Right renal cortex interstitium (tissue), 3 donors: ENCODE results near the gene GFER. TPM values are rescaled to one million over a fixed set of nuclear protein-coding genes. Genes with fewer than 3 reads are reported as not detected.

Experiments
- DNase-seq, 3 donors: peaks; one replicate each; pipeline ENCODE4 v3.0.0-alpha.2; 2013; ENCODE audit warnings: low read depth in 3 of 3, low spot score in 2 of 3
- polyA plus RNA-seq, 3 donors: library from polyadenylated mRNA; unstranded; fragments of 120-200 nt; gene quantifications; one replicate each; pipeline ENCODE4 v1.2.1, GENCODE V29; 2013; ENCODE audit not compliant: insufficient read length in 3 of 3

GFER gene
- polyA plus RNA-seq, 3 donors = 20.5 to 22.0 (median 21.1) TPM

DNA sequence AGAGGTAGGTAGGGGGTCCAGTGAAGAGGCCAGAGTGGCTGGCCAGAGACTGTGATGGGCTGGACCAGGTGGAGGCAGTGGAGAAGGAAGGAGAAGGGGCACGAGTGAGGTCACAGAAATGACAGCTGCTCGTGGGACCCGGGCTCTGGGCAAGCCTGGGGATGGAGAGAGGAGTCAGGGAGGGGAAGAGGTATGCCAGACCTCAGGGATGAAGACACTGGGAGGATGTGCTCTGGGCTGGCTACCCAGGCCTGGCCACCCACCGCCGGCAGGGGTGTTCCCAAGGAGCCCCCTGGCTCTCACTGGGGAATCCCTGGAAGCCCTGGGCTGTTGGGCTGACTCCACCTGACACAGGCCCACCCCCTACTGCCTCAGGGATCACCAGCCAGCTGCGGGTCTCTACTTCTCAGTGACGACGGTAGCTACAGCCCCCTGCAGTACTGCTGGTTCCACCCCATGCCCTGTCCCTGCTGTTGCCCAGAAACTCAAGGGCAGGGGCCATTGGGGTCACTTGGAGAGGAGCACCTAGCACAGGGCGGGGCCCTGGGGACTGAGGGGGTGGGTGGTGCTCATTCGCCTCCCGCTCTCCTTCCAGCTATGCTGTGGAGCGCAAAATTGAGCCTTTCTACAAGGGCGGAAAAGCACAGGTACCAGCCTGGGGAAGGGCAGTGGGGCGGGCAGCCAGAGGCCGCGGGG, 10.4 kb upstream of the GFER start:
- DNase-seq = no peak

DNA sequence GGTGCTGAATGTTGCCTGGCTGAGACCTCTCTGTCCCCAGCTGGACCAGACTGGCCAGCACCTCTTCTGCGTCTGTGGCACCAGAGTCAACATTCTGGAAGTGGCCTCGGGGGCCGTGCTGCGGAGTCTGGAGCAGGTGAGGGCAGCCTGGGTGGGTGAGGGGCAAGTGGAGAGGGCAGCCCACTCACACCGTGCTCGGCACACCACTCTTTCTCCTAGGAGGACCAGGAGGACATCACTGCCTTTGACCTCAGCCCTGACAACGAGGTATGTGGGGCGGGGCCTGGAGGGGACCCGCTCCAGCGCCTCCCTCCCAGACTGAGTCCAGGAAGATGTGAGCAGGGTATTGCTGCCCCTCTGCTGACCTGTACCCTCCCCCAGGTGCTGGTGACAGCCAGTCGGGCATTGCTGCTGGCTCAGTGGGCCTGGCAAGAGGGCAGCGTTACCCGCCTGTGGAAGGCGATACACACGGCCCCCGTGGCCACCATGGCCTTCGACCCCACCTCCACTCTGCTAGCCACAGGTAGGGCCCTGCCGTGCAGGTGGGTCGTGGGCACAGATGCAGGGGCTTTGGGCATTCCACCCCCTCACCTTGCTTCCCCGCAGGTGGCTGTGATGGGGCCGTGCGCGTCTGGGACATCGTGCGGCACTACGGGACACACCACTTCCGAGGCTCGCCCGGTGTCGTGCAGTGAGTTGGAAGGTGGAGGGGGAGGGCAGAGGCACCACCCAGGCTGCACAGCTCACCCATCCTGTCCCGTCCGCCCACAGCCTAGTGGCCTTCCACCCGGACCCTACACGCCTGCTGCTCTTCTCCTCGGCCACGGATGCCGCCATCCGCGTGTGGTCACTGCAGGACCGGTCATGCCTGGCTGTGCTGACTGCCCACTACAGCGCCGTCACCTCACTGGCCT, 9.6 kb upstream of the GFER start:
- DNase-seq = no peak

DNA sequence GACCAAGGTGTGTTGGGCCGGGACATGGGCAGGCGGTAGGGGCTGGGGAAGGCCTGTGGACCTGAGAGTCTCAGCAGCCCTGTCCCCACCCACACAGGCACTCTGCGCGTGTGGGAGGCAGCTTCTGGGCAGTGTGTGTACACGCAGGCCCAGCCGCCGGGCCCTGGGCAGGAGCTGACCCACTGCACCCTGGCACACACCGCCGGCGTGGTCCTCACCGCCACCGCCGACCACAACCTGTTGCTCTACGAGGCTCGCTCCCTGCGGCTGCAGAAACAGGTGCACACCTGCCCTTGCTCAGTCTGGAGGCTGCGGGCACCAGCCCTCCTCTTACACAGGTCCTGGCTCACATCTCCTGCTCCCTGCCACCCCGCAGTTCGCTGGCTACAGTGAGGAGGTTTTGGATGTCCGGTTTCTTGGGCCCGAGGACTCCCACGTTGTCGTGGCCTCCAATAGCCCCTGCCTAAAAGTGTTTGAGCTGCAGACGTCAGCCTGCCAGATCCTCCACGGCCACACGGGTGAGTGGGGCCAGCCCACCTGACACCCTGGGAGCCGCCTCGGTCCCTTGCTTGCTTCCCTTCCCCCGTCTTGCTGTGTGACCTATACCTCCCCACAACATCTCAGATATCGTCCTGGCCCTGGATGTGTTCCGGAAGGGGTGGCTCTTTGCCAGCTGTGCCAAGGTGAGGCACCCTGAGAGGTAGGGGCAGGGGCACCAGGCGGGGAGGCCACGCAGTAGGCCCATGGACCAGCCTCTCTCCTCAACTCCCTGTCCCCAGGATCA, 8.4 kb upstream of the GFER start:
- no peak for DNase-seq

DNA sequence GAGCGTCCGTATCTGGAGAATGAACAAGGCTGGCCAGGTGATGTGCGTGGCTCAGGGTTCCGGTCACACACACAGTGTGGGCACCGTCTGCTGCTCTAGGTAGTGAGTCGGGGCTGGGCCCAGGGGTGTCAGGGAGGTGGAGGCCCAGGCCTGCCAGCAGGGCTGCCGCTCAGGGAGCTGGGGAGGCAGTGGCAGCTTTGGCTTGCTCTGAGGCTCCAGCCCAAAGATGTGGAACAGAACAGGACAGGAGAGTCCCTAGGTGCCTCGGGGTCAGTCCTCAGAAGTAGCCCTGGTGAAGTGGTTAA, 7.8 kb upstream of the GFER start:
- DNase-seq = no peak

DNA sequence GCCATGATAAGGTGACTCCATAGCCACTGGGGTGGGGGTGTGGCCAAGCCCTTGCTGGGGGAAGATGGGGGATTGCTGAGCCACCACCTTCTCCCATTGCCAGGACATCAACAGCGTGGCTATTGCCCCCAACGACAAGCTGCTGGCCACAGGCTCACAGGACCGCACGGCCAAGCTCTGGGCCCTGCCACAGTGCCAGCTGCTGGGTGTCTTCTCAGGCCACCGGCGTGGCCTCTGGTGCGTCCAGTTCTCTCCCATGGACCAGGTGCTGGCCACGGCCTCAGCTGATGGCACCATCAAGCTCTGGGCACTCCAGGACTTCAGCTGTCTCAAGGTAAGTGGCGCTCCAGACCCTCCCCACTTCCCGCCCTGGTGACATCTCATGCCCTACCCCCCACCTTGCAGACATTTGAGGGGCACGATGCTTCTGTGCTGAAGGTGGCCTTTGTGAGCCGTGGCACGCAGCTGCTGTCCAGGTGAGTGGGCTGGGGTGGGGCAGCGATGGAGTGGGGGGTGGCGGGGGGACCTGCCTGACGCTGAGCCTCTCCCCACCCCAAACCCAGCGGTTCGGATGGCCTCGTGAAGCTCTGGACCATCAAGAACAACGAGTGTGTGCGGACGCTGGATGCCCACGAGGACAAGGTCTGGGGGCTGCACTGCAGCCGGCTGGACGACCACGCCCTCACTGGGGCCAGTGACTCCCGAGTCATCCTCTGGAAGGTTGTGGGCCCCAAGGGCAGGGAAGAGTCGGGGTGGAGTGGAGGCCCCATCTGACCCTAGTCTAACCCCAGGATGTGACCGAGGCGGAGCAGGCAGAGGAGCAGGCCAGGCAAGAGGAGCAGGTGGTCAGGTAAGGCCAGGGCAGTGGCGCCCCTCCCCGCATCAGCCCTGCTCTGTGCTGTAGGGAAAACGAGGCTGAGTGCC, 6.8 kb upstream of the GFER start:
- no peak for DNase-seq

DNA sequence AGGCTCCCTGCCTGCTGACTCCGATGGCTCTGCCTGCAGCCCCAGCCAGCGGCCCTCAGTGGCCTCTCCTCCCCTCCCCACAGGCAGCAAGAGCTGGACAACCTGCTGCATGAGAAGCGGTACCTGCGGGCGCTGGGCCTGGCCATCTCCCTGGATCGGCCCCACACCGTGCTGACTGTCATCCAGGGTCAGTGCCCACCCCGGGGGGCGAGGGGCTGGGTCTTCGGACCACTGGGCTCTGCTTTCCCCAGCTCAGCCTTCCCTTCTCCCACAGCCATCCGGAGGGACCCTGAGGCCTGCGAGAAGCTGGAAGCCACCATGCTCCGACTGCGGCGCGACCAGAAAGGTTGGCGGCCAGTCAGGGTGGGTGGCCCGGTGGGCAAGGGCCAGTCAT, 6.1 kb upstream of the GFER start:
- DNase-seq = no peak

DNA sequence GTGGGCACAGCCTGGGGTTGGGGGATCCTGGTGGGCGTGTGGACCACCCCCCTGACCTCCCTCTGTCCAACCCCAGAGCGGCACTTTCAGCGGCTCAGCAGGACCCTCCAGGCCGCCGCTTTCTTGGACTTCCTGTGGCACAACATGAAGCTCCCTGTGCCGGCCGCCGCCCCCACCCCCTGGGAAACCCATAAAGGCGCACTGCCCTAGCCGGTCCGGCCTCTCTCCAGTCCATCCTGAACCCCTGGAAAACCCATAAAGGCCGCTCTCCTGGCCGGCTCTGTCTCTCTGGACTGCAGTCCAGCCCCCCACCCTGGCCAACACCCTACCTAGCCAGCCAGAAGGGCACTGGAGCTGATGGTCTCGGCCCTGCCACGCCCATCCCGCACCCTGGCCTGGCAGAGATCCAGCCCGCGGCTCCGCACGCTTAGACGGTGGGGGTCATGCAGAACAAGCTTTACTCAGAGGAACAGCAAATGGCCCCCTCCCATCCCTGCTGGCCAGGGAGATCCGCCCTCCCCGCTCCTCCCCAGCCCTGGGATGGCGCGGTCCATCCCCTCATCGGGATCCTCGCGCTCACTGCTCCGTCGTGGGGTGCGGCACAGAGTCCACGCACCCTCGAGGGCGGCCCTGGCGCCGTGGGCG, 5.4 kb upstream of the GFER start:
- no peak for DNase-seq

DNA sequence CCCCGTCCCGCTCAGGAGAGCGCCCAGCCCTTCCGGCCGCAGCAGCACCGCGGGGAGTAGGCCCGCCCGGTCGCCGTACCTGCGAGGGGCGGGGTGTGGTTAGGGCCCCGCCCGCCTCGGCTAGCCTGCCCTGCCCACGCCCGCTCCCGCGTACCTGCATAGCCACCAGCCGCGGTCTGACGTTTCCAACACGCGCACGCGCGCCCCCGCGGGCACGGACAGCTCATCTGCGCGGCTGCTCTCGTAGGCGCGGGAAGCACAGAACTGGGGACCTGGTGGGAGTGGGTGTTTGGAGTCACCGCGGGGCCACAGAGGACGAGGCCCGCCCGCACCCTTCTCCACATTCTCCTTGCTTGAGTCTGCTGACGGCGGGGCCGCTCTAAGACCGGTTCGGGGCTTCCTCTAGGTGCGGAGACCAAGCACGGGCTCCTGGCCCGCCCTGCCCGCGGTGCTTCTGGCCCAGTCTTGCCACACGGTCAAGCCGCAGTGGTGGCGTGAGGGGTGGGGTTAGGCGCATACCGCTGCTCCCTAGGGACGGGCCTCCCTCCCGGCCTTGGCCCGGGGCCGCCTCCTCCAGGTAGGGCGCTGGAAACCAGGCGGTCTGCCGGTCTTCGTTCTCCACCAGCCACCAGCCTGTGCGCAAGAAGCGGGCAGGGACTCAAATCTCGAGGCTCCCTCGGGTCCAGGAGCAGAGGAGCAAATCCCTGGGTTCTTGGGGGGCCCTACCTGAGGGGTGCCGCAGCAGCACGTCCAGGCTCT, 4.5 kb upstream of the GFER start:
- no peak for DNase-seq

DNA sequence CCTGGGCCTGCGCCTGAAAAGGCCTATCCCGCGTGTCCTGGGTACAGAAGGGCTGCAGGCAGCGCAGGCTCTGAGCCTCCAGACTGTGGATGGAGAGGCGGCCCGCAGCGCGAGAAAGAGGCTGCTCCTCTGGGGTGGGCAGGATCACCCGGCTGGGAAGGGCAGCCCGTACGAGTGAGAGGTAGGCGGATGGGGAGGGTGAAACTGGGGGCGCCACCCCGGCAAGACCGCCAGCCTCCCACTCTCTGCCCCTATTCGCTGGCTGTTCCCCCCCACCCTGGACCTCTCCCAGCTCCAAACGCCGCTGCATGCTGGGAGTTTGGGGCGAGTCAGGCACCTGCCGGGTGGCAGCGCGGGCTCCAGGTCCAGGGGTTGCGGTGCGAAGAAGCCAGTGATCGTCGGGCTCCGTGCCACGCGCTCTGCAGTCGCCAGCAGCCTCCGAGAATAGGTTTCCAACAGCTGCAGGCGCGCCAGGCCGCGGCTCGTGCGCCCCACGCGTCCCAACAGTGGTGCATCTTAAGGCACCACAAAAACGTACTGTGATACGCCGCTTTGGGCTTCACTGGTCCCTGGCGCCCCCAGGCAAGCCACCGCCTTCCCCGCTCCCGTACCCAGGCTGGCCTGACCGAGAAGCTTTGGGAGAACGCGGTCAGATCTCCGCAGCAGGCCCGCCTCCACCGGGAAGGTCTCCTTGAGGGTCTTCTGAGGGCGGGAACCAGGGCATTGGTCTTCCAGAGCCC, 3.8 kb upstream of the GFER start:
- DNase-seq = no peak

DNA sequence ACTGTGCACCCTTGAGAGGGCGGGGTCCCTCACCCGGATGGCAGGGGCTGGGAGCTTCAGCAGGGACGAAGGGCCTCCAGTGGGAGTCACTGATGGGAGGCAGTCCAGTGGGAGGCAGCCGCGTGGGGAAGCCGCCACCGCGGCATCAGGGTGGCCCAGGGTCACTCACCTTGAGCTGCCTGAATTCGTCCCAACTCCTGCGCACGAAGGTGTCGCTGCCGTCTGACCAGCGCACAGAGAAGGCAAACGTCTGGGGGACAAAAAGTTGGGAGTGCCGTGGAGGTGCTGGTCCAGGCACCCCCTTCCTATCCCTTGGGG, 3.3 kb upstream of the GFER start:
- DNase-seq = no peak

DNA sequence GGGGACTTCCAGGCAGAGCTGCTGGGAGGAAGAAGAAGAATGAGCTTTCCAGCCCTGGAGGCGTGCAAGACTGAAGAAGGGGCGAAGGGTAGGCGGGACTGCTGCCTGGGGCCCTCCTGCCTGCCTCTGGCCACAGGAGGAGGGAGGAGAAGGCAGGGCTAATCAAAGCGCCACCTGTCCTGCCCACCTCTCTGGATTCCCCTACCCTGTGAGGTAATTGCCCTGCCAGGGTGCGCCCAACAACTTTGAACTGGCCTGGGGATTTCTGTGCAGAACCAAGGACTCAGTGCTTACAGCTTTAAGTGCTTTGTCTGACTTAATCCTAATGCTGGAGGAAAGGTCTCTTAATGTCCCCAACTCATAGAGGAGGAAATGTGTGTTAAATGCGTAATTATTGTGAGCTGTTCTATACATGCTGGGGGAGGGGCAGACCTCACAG, 2.6 kb upstream of the GFER start, which contains the start of gene NOXO1:
Gene NOXO1, minus strand, starts transcription at position 72 of the 439 bp plus-strand sequence. CDS start 290 bp downstream, outside the sequence.
- no peak for DNase-seq

DNA sequence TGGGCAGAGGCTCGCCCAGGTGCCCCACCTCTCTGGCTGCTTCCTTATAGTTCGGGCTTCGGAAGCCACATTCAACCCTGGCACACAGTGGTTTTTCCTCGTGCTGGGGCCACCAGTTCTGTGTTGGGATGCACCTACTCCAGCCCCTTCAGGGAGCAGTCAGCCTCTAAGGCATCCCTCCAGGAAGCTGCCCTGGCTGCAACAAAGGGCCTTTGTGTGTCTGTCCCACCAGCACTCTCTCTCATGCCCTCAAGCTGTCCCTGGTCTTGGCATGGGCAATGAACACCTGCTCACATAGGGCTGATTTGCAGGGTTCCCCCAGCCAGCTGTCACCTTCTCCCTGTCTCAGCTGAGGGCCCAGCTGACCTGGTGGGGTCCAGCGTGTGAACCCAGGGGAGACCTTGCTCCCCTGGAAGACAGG, 2.0 kb upstream of the GFER start:
- DNase-seq = no peak

DNA sequence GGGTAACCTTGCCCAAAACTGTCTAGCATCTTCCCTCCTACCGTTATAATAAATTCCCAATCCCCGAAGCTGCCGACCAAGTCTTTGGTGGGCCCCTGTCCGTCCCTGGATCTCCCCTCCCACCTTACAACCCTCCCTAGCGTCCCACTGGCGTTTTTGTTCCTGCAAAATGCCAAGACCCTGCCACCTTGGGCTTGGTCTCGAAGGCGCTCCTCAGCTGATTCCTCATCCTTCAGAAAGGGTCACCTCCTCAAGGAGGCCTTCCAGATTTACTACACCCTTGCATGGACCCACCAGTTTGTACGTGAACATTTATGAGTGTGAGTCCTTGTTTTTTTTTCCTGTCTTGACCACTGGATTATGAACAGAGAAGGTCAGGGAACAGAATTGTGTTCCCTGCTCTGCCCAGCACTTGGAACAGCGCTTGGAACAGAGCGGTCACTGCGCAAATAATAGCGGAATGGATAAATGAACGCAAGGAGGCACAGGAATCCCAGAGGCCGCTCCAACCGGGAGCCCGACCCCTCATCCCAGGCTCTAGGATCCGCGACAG, 926 bp upstream of the GFER start:
- no peak for DNase-seq

DNA sequence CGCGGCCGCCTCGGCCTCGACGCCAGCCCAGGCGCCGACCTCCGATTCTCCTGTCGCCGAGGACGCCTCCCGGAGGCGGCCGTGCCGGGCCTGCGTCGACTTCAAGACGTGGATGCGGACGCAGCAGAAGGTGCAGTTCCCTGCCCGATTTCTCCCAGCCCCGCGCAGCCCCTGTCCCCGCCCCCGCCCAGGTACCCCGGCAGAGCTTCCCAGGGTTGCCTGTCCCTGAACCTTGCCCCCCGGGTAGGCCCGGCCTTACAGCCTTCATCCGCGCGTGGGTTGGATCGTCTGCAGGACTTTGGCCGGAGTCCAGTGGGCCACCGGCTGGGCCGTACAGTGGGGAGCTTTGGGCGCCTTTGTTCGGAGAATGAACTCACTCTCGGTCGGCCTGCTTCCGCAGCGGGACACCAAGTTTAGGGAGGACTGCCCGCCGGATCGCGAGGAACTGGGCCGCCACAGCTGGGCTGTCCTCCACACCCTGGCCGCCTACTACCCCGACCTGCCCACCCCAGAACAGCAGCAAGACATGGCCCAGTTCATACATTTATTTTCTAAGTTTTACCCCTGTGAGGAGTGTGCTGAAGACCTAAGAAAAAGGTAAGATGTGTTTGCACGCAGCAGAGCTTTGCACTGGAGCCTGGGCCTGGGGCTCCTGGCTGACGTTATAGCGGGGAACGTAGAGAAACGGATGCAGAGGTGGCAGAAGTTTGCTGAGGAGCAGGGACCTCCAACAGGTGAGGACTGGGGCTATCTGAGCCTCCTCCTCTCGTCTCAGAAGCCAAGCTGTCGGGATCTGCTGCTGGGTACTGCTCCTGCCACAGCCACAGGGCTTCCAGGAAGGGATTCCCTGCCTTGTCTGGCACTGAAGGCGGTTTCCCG, 593 bp downstream of the GFER start:
- DNase-seq = no peak

DNA sequence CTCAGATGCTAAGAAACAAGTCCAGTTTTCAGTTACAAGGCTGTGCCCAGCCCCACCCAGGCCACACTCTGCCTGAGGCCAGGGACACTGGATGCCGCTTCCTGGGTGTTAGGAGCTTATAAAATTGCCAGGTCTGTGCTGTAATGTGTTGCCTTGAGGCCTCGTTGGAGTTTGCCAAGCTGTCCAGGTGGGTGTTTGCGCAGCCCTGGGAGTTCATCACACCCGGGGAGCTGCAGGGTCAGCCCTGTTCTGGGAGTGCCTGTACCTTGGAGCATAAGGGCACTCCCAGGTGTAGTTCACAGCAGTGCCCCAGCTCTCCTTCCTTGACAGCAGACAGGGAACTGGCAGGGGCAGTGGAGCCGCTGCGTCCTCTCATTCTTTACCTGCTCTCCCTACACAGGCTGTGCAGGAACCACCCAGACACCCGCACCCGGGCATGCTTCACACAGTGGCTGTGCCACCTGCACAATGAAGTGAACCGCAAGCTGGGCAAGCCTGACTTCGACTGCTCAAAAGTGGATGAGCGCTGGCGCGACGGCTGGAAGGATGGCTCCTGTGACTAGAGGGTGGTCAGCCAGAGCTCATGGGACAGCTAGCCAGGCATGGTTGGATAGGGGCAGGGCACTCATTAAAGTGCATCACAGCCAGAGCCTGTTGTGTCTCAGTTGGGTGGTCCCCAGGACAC, 1.6 kb downstream of the GFER start:
- DNase-seq = no peak

DNA sequence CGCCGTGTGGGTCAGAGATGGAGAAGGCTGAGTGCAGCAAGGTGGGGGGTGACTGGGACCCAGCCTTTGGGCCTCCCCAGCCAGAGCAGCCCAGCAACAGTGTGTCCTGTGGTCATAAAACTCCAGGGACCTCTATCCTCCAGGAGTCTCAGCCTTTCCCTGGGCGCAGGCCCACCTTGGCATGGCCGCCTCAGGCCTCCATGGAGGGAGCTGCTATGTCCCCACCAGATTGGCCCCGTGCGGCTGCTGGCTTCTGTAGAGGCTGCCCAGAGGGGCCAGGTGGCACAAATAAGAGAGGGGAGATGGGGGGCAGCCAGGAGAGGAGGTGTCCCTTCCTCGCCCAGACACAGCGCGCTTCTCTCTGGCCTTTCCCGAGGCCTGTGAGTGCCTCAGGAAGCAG, 3.2 kb downstream of the GFER start:
- DNase-seq = no peak
